GM12873 (cell line): ENCODE data around the gene CCT8.

Source experiments
- CTCF ChIP-seq: IDR thresholded peaks from 2 replicates; pipeline ENCODE4 v1.5.1; 2012; ENCODE audit warnings: low read depth, mild to moderate bottlenecking, moderate library complexity, low read length, control low read depth; ENCODE audit not compliant: insufficient read depth; ENCODE audit errors: missing control alignments

Gene CCT8

GRCh38 chr21:29007135-29007534 is 66.3 kb downstream of the CCT8 start:
- TF ChIP-seq CTCF: no peak
